ENCODE results near the gene IGFALS. TPM values are rescaled to one million over a fixed set of nuclear protein-coding genes. Genes with fewer than 3 reads are reported as not detected.

The IGFALS gene
- total RNA-seq, 1 experiment from 2014 or later, result not detected

- Histone ChIP-seq H3K36me3 (peaks cover 6% of the 10 kb centered on the region), H3K27me3 (no peaks in the 10 kb centered on the region), H3K4me1 (no peaks in the 10 kb centered on the region), H3K9me3 (replicated peaks) (no peaks in the 10 kb centered on the region), H3K4me3 (no peak overlapping the region), H3K27ac (no peak overlapping the region)
- no peak for DNase-seq
Observed at GRCh38 chr16:1762879-1763520, 30.5 kb downstream of the IGFALS start.

GRCh38 chr16:1762196-1762878 lies 31.2 kb downstream of the IGFALS start:
- Histone ChIP-seq H3K4me1 (no peaks in the 10 kb centered on the region), H3K9me3 (replicated peaks) (no peaks in the 10 kb centered on the region), H3K27me3 (no peaks in the 10 kb centered on the region), H3K27ac (no peak overlapping the region), H3K4me3 (no peak overlapping the region), H3K36me3 (peaks cover 6% of the 10 kb centered on the region)
- no peak for DNase-seq

GRCh38 chr16:1761751-1762150 lies 31.8 kb downstream of the IGFALS start:
- Histone ChIP-seq H3K9me3 (replicated peaks) (no peaks in the 10 kb centered on the region), H3K36me3 (peaks cover 6% of the 10 kb centered on the region), H3K4me1 (no peaks in the 10 kb centered on the region), H3K27me3 (no peaks in the 10 kb centered on the region), H3K27ac (no peak overlapping the region), H3K4me3 (no peak overlapping the region)
- DNase-seq, result no peak

GRCh38 chr16:1760911-1761310 lies 32.6 kb downstream of the IGFALS start:
- Histone ChIP-seq H3K27me3 (no peaks in the 10 kb centered on the region), H3K27ac (no peak overlapping the region), H3K4me3 (no peak overlapping the region), H3K4me1 (no peaks in the 10 kb centered on the region), H3K9me3 (replicated peaks) (no peaks in the 10 kb centered on the region), H3K36me3 (peaks cover 6% of the 10 kb centered on the region)
- no peak for DNase-seq

GRCh38 chr16:1759511-1759910 lies 34.0 kb downstream of the IGFALS start:
- Histone ChIP-seq H3K9me3 (replicated peaks) (no peaks in the 10 kb centered on the region), H3K4me1 (no peaks in the 10 kb centered on the region), H3K27ac (no peak overlapping the region), H3K4me3 (no peak overlapping the region), H3K27me3 (no peaks in the 10 kb centered on the region), H3K36me3 (peaks cover 11% of the 10 kb centered on the region)
- no peak for DNase-seq

GRCh38 chr16:1758923-1759322 lies 34.6 kb downstream of the IGFALS start:
- no peak for DNase-seq
- no peak overlapping the region for H3K27ac ChIP-seq
- H3K4me3 ChIP-seq, result no peak overlapping the region
- no peaks in the 10 kb centered on the region for H3K27me3 ChIP-seq
- peaks cover 11% of the 10 kb centered on the region for H3K36me3 ChIP-seq
- H3K9me3 ChIP-seq (replicated peaks), result no peaks in the 10 kb centered on the region
- H3K4me1 ChIP-seq, result no peaks in the 10 kb centered on the region

- Histone ChIP-seq H3K4me1 (no peaks in the 10 kb centered on the region), H3K36me3 (peaks cover 14% of the 10 kb centered on the region), H3K27ac (no peak overlapping the region), H3K27me3 (no peaks in the 10 kb centered on the region), H3K4me3 (no peak overlapping the region), H3K9me3 (replicated peaks) (no peaks in the 10 kb centered on the region)
- DNase-seq, result no peak
Observed at GRCh38 chr16:1757714-1758461, 35.6 kb downstream of the IGFALS start.

- Histone ChIP-seq H3K9me3 (replicated peaks) (no peaks in the 10 kb centered on the region), H3K36me3 (peaks cover 26% of the 10 kb centered on the region), H3K27ac (no peak overlapping the region), H3K27me3 (no peaks in the 10 kb centered on the region), H3K4me1 (no peaks in the 10 kb centered on the region), H3K4me3 (no peak overlapping the region)
- DNase-seq, result no peak
Observed at GRCh38 chr16:1754204-1754603, 39.3 kb downstream of the IGFALS start.

- no peaks in the 10 kb centered on the region for H3K9me3 ChIP-seq (replicated peaks)
- no peak overlapping the region for H3K4me3 ChIP-seq
- no peaks in the 10 kb centered on the region for H3K27me3 ChIP-seq
- DNase-seq, result no peak
- H3K36me3 ChIP-seq, result peaks cover 30% of the 10 kb centered on the region
- H3K4me1 ChIP-seq, result no peaks in the 10 kb centered on the region
- no peak overlapping the region for H3K27ac ChIP-seq
Observed at GRCh38 chr16:1752853-1753252, 40.7 kb downstream of the IGFALS start.

GRCh38 chr16:1751946-1752345 lies 41.6 kb downstream of the IGFALS start:
- no peaks in the 10 kb centered on the region for H3K9me3 ChIP-seq (replicated peaks)
- no peak overlapping the region for H3K4me3 ChIP-seq
- H3K27ac ChIP-seq, result no peak overlapping the region
- H3K27me3 ChIP-seq, result no peaks in the 10 kb centered on the region
- DNase-seq, result no peak
- peaks cover 33% of the 10 kb centered on the region for H3K36me3 ChIP-seq
- H3K4me1 ChIP-seq, result peaks cover 3% of the 10 kb centered on the region

- Histone ChIP-seq H3K36me3 (peaks cover 28% of the 10 kb centered on the region), H3K4me3 (no peak overlapping the region), H3K27ac (no peak overlapping the region), H3K4me1 (peaks cover 24% of the 10 kb centered on the region), H3K27me3 (no peaks in the 10 kb centered on the region), H3K9me3 (replicated peaks) (no peaks in the 10 kb centered on the region)
- no peak for DNase-seq
Observed at GRCh38 chr16:1749152-1750117, 44.1 kb downstream of the IGFALS start.

GRCh38 chr16:1747934-1748333 lies 45.6 kb downstream of the IGFALS start:
- Histone ChIP-seq H3K9me3 (replicated peaks) (no peaks in the 10 kb centered on the region), H3K4me3 (no peak overlapping the region), H3K4me1 (peaks cover 24% of the 10 kb centered on the region), H3K36me3 (peaks cover 24% of the 10 kb centered on the region), H3K27ac (no peak overlapping the region), H3K27me3 (no peaks in the 10 kb centered on the region)
- no peak for DNase-seq

GRCh38 chr16:1746693-1747195 lies 46.8 kb downstream of the IGFALS start:
- Histone ChIP-seq H3K27ac (peak overlapping the region; percentile 100), H3K4me3 (no peak overlapping the region), H3K36me3 (peaks cover 17% of the 10 kb centered on the region), H3K9me3 (replicated peaks) (no peaks in the 10 kb centered on the region), H3K27me3 (no peaks in the 10 kb centered on the region), H3K4me1 (peaks cover 24% of the 10 kb centered on the region)
- DNase-seq, result no peak
